H4 (cell line): ENCODE measurements around the gene GPR4. TPM values are rescaled to one million over a fixed set of nuclear protein-coding genes. Genes with fewer than 3 reads are reported as not detected.

Source experiments
- DNase-seq: peaks from one replicate; pipeline ENCODE4 v3.0.0-alpha.2; 2015; ENCODE audit warnings: low spot score
- total RNA-seq: library from RNA; depleted of rRNA; stranded (reverse); fragments of >200 nt; shearing (Covaris generic); gene quantifications from 2 replicates; pipeline ENCODE4 v1.2.3, GENCODE V29; 2014; rRNA removed

GPR4 gene
- total RNA-seq, 1 experiment from 2014 or later: not detected

DNA sequence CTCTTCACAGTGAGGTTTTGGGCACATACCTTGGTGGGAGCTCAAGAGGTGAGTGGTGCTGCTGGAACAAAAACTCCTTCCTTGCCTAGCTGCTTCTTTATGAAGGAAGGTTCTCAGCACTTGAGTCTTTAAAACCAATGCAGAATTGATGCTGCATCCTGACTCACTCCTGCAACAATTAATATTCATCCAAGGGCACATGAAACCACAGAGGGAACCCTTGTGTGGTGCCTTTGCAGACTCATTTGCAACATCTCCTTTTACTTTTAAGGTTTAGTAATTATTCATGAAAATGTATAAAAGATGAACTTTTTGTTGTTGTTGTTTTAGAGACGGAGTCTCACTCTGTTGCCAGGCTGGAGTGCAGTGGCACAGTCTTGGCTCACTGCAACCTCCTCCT, 47.5 kb downstream of the GPR4 start:
- no peak for DNase-seq

DNA sequence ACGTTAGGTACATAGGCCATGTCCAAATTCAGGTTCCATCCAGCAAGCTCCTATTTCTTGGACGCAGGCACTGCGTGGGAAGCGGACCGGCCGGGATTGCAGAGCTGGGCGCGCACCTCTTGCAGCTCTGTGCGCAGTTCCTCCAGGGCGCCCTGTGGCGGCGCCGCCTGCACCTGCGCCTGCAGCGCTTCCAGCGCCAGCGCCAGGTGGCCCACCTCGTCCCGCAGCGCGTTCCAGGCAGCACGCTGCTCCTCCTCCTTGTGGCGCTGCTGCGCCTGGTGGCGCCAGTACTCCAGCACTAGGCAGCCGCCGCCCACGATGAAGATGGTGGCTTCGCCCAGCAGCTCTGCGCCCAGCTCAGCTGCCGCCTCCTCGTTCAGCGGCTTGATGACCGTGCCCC, 48.5 kb downstream of the GPR4 start:
- DNase-seq: no peak

DNA sequence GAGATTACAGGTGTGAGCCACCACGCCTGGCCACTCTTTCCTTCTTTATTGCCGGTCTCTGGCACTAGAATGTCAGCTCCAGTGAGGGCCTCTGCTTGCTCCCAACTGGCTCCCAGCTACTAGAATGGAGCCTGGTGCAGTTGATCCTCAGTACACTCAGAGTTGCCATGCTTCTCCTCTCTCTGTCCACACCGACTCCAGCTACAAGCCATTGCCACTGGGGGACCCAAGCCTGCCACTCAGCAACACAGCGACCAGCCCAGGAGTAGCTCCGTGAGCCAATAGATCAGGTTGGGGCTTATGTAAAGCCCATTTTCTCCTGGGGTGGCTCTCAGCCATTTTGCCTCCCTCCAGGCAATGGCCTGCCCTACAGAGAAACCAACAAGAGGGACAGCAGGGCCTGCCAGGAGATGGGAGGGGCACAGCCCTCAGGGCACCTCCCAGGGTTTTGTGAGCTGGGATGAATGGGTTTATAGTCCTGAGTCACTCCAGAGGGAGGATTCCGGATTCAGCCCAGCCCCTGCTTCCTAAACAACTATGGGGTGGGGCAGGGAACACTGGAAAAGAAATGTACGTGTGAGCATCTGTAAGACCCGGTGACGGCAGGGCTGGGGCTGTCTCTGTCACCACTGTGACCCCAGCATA, 53.9 kb downstream of the GPR4 start:
- peak; percentile 27 for DNase-seq

DNA sequence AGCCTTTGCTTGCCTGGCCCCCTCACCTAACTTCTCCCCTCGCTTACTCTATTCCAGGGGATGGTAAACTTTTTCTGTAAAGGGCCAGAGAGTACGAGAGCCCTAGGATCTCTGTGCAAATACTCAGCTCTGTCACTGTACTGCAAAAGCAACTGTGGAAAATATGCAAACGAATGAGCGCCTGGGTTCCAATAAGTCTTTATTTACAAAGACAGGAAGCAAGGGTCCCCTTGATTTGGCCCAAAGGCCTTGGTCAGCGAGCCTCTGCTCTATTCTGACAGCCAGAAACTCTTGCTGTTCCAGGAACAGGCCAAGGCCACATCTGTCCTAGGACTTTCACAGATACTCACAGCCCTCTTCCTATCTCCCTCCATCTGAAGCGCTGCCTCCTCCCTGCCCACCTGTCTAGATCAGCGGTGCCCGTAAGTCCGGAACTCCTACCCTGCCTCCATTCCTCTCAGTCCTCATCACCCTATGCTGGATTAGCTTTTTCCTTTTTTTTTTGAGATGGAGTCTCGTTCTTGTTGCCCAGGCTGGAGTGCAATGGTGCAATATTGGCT, 54.7 kb downstream of the GPR4 start:
- DNase-seq: no peak

DNA sequence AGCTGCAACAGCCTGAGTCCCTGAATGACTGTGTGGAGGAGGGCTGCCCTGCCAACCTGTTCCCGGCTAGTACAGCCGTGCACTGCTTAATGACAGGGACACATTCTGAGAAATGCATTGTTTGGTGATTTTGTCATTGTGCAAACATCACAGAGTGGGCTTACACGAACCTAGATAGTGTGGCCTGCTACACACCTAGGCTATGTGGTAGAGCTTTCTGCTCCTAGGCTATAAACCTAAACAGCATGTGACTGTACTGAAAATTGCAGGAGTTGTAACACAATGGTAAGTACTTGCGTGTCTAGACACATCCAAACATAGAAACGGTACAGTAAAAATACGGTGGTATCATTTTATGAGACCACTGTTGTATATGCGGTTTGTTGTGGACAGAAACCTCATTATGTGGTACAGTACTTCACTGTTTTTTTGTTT, 59.8 kb downstream of the GPR4 start:
- DNase-seq: no peak

Other genes with a start within 250 kb of the GPR4 start
- 4.6 and 8.3 TPM in 2 replicates for gene ERCC2, start 231.6 kb downstream of the GPR4 start, total RNA-seq
- gene PPP1R13L, start 197.1 kb downstream of the GPR4 start, total RNA-seq: 0.14 and 1.1 TPM in 2 replicates
- gene POLR1G, start 195.6 kb downstream of the GPR4 start, total RNA-seq: 6.8 and 9.0 TPM in 2 replicates
- gene ERCC1, start 178.3 kb downstream of the GPR4 start, total RNA-seq: 49.3 and 84.0 TPM in 2 replicates
- gene FOSB, start 134.2 kb downstream of the GPR4 start, total RNA-seq: 1.2 TPM in 1 of 2 replicates, not detected in the other
- 3.5 and 6.1 TPM in 2 replicates for gene RTN2, start 105.2 kb downstream of the GPR4 start, total RNA-seq
- gene PPM1N, start 103.8 kb downstream of the GPR4 start, total RNA-seq: 0.21 and 1.1 TPM in 2 replicates
- 29.1 and 43.5 TPM in 2 replicates for gene VASP, start 94.7 kb downstream of the GPR4 start, total RNA-seq
- gene OPA3, start 17.4 kb downstream of the GPR4 start, total RNA-seq: 4.8 and 5.3 TPM in 2 replicates
- gene EML2, start 37.2 kb upstream of the GPR4 start, total RNA-seq: 5.1 and 11.7 TPM in 2 replicates
- not detected in 2 replicates for gene GIPR, start 66.0 kb upstream of the GPR4 start, total RNA-seq
- 318 and 326 TPM in 2 replicates for gene SNRPD2, start 89.7 kb upstream of the GPR4 start, total RNA-seq
- 5.4 and 5.9 TPM in 2 replicates for gene QPCTL, start 90.5 kb upstream of the GPR4 start, total RNA-seq
- gene FBXO46, start 128.7 kb upstream of the GPR4 start, total RNA-seq: 2.3 and 2.8 TPM in 2 replicates
- gene MEIOSIN, start 131.2 kb upstream of the GPR4 start, total RNA-seq: not detected in 2 replicates
- gene SIX5, start 167.0 kb upstream of the GPR4 start, total RNA-seq: 2.9 and 3.2 TPM in 2 replicates
- gene DMPK, start 180.3 kb upstream of the GPR4 start, total RNA-seq: 1.6 and 2.2 TPM in 2 replicates
- 5.9 and 7.8 TPM in 2 replicates for gene DMWD, start 190.6 kb upstream of the GPR4 start, total RNA-seq
- gene RSPH6A, start 213.1 kb upstream of the GPR4 start, total RNA-seq: not detected in 2 replicates